Ammon's horn (tissue), 1 donor: ENCODE data around the gene G6PC1.
"Not testable (repeated sequence)": the region's sequence is repeated elsewhere in the genome, so short reads cannot be mapped to it uniquely, and the experiment has no call there.

Experiments
- DNase-seq: peaks from one replicate; pipeline ENCODE4 v3.0.0-alpha.2; 2016; ENCODE audit warnings: low spot score

Gene G6PC1

GRCh38 chr17:42873932-42874695 lies 26.5 kb upstream of the G6PC1 start:
- not testable (repeated sequence) for DNase-seq

GRCh38 chr17:42877037-42877436 lies 23.6 kb upstream of the G6PC1 start:
- DNase-seq: no peak

GRCh38 chr17:42878123-42878880 lies 22.3 kb upstream of the G6PC1 start:
- no peak for DNase-seq

- DNase-seq: no peak
These were observed 21.5 kb upstream of the G6PC1 start for GRCh38 chr17:42878924-42879595.

DNA sequence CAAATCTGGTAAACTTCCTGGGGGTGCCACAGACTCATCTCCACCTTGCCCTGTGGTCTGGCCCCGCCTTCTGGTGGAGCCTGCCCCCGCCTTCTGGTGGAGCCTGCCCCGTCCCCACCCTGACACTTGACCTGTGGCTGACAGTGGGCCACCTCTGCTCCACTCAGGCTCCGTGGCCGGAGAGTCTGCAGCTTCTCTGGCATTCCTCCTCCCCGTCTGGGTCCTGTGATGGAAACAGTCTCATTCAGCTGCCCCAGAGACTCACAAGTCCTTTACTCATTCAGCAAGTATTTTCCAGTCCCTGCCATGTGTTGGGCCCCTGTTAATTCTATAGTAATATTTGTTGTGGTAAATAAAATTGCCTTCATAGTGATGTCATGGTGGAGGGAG lies 21.0 kb upstream of the G6PC1 start:
- DNase-seq: no peak

- DNase-seq: no peak
These were observed 19.8 kb upstream of the G6PC1 start for GRCh38 chr17:42880776-42881310.

- DNase-seq: not testable (repeated sequence)
These were observed 18.9 kb upstream of the G6PC1 start for GRCh38 chr17:42881706-42882105.

- DNase-seq: no peak
These were observed 18.4 kb upstream of the G6PC1 start for GRCh38 chr17:42882166-42882565.

DNA sequence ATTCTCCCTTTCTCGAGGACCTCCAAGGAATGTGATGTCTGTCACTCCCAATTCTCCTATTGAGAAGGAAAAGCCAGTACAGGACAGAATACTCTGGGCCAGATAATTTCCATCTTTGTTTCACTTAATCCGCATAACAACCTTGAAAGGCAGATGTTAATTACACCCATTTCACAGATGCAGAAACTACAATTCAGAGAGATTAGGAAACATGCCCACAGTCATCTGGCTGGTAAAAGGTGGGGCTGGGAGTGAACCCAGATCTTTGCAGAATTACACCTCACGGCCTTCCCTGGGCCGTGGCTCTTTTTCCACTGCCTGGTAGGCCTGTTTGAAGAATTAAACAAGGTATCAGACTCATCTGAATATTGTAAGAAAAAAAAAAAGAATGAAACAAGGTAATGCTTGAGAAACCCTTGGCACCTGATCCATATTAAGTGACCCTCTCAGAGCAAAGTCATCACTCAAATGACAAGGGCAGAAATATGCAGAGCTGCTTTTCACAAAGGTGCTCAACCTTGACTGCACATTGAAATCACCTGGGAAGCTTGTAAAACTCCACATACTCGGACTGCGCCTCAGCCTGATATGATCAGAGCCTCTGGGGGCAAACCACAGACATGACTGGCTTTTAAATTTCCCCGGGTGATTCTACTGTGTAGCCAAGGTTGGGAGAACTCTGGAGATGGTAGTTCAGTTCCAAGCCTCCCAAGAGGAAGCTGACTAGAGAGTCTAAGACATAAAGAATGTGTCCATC lies 16.6 kb upstream of the G6PC1 start:
- no peak for DNase-seq

- not testable (repeated sequence) for DNase-seq
These were observed 14.8 kb upstream of the G6PC1 start for GRCh38 chr17:42885806-42886205.

GRCh38 chr17:42886283-42887176 lies 14.1 kb upstream of the G6PC1 start:
- DNase-seq: no peak

DNA sequence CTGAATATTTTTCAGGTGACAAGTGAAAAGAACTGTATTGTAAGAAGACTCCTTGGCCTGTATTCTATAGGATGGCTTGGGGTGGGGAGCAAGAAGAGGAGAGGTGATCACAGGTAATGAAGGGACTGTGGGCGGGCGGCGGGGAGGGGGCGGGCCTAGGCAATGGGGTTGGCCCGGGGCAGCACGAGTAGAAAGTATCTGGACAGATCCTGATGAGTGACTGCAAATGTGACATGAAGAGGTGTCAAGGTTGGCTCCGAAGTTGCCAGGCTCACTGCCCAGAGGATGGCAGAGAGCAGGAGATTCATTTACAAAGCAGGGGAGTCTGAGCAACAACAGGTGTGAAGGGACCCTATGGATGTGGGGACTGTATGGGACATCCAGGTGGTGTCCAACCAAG lies 10.8 kb upstream of the G6PC1 start:
- no peak for DNase-seq

- peak; percentile 62 for DNase-seq
These were observed 9.0 kb upstream of the G6PC1 start for GRCh38 chr17:42891539-42892152.

- DNase-seq: no peak
These were observed 7.2 kb upstream of the G6PC1 start for GRCh38 chr17:42893359-42893758.

- no peak for DNase-seq
These were observed 6.1 kb upstream of the G6PC1 start for GRCh38 chr17:42894283-42895184.

GRCh38 chr17:42895185-42895555 lies 5.4 kb upstream of the G6PC1 start:
- peak; percentile 18 for DNase-seq

DNA sequence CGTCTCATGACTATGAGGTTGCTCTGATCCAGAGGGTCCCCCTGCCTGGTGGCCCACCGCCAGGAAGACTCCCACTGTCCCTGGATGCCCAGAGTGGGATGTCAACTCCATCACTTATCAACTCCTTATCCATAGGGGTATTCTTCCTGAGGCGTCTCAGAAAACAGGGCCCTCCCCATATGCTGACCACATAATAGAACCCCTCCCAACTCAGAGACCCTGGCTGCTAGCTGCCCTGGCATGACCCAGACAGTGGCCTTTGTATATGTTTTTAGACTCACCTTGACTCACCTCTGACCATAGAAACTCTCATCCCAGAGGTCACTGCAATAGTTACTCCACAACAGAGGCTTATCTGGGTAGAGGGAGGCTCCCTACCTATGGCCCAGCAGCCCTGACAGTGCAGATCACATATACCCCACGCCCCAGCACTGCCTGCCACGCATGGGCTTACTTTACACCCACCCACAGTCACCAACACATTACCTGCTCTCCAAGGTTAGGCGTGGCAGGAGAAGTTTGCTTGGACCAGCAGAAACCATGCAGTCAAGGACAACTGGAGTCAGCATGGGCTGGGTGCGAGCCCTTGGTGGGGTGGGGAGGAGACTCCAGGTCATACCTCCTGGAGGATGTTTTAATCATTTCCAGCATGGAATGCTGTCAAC lies 2.3 kb upstream of the G6PC1 start:
- no peak for DNase-seq

DNA sequence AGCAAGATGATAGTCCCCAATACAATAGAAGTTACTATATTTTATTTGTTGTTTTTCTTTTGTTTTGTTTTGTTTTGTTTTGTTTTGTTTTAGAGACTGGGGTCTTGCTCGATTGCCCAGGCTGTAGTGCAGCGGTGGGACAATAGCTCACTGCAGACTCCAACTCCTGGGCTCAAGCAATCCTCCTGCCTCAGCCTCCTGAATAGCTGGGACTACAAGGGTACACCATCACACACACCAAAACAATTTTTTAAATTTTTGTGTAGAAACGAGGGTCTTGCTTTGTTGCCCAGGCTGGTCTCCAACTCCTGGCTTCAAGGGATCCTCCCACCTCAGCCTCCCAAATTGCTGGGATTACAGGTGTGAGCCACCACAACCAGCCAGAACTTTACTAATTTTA lies 618 bp upstream of the G6PC1 start:
- not testable (repeated sequence) for DNase-seq
